ENCODE data around the gene FHAD1.
A peak's percentile ranks its signal among the peaks of the same experiment; 100 is the strongest.

FHAD1 gene

GRCh38 chr1:15330028-15330427 is 83.0 kb downstream of the FHAD1 start:
- DNase-seq: no peak

- no peak for DNase-seq
Observed at GRCh38 chr1:15331180-15331579, 84.2 kb downstream of the FHAD1 start.

- no peak for DNase-seq
Observed at GRCh38 chr1:15331734-15332133, 84.7 kb downstream of the FHAD1 start.

- DNase-seq: no peak
Observed at GRCh38 chr1:15332525-15332924, 85.5 kb downstream of the FHAD1 start.

GRCh38 chr1:15332952-15333715 is 86.1 kb downstream of the FHAD1 start:
- no peak for DNase-seq

- DNase-seq: no peak
Observed at GRCh38 chr1:15334995-15335394, 88.0 kb downstream of the FHAD1 start.

GRCh38 chr1:15336866-15337265 is 89.8 kb downstream of the FHAD1 start:
- DNase-seq: no peak

GRCh38 chr1:15337656-15338402 is 90.8 kb downstream of the FHAD1 start:
- no peak for DNase-seq

- no peak for DNase-seq
Observed at GRCh38 chr1:15339570-15339969, 92.5 kb downstream of the FHAD1 start.

- no peak for DNase-seq
Observed at GRCh38 chr1:15341228-15341627, 94.2 kb downstream of the FHAD1 start.

GRCh38 chr1:15341634-15342407 is 94.8 kb downstream of the FHAD1 start:
- peak; percentile 70 for DNase-seq

GRCh38 chr1:15342408-15342967 is 95.5 kb downstream of the FHAD1 start:
- no peak for DNase-seq

- DNase-seq: no peak
Observed at GRCh38 chr1:15343099-15343498, 96.1 kb downstream of the FHAD1 start.

- no peak for DNase-seq
Observed at GRCh38 chr1:15343729-15344128, 96.7 kb downstream of the FHAD1 start.

GRCh38 chr1:15344380-15344779 is 97.4 kb downstream of the FHAD1 start:
- DNase-seq: no peak

- no peak for DNase-seq
Observed at GRCh38 chr1:15344800-15345704, 98.0 kb downstream of the FHAD1 start.

GRCh38 chr1:15345705-15346345 is 98.8 kb downstream of the FHAD1 start:
- DNase-seq: peak; percentile 77

- no peak for DNase-seq
Observed at GRCh38 chr1:15346346-15347030, 99.5 kb downstream of the FHAD1 start.

- no peak for DNase-seq
Observed at GRCh38 chr1:15347182-15347581, 100.2 kb downstream of the FHAD1 start.

GRCh38 chr1:15348648-15349047 is 101.6 kb downstream of the FHAD1 start:
- no peak for DNase-seq

GRCh38 chr1:15349133-15349532 is 102.1 kb downstream of the FHAD1 start:
- DNase-seq: no peak

Data from activated CD4-positive, alpha-beta T cell treated with anti-CD3 and anti-CD28 coated beads, Interleukin-2, amount 50 U/mL, for 16 hours (primary cell).